DMS 273 (cell line): ENCODE measurements around the gene NHSL2.
"Not testable (repeated sequence)": the region's sequence is repeated elsewhere in the genome, so short reads cannot be mapped to it uniquely, and the experiment has no call there.

ENCODE experiments used
- DNase-seq: peaks from one replicate; lab custom pipeline; 2025; ENCODE audit not compliant: unreplicated experiment; lab: John Stamatoyannopoulos, UW

The NHSL2 gene

DNA sequence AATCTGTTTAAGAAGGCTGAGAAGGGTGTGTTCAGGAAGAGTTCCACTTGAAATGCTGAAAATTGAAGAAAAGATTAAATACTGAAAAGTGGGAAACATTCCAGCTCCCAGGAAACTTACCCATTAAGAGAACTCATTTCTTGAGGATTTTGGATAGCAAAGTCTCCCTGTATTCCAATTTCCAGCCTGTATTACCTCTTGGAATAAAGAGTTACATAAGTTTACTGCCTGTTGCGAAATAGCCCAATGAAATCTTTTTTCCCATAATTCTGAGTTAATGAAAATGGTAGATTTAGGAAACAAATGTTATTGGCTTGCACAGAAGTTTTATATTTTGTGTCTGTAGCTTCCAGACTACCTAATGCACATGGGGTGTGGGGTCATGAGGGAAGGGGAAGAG lies 12.0 kb downstream of the NHSL2 start:
- no peak for DNase-seq

DNA sequence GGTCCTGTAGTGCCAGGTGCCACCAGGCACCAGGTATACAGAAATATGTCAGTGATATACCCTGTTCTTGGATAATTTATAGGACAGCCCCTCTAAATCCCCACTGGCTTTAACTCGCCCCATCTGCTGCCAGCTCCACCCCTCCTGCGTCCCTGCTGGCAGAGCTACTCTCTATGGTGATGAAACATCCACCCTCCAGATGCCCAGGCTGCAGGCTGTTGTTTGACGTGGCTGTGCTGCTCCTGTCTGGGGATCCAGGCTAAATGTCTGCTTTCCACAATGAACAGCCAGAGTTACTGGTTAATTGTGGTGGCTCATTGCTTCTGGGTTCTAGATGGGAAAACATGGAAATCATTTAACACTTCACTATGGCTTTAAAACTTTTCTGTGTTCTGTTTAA lies 12.9 kb downstream of the NHSL2 start:
- peak; percentile 90 for DNase-seq

DNA sequence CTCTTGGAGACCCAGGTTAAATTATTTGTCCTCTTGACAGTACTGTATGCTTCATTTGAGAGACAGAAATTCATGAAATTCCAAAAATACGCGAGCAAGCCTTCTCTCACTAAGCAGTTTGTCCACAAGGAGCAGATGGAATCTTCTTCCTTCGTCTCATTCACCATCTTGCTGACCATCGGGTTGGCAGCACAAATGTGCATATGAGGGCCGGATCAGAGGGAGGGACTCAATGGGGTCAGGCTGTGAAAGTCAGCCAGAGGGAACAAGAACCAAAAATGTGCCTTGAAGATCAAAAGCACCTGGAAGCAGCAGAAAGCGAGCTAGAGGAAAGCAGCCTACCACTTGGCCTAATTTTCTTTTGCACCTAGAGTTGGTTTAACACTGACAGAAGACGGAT lies 16.4 kb downstream of the NHSL2 start:
- DNase-seq = no peak

DNA sequence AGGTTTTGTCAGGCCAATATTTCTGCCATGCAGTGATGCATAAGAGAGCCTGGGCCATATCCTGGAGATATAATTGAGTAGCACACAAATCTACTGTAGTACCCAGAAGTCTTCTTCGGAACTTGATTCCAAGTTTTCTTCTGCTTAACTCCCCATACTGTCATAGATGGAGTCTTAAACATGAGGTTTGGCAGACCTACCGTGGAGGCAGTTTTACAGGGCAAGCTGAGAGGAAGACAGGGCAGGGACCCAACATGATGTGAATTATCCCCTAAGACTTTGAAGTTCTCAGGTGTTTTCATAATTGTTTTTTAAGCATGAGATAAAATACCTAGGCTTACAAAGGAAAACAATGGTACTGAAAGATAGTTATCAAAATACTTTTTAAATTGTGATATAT lies 18.2 kb downstream of the NHSL2 start:
- no peak for DNase-seq

DNA sequence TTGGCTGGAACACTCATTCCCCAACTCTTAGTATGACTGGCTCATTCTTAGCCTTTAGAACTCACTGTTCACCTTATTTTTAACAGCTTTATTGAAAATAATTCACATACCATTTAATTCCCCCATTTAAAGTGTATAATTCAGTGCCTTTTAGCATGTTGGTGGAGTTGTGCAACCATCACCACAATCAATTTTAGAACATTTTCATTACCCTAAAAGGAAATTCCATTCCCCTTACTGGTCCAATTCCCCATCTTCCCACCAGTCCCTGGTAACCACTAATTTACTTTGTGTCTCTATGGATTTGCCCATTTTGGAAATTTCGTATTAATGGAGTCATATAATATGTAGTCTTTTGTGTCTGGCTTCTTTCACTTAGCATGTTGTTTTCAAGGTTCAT lies 19.7 kb downstream of the NHSL2 start:
- DNase-seq = no peak

DNA sequence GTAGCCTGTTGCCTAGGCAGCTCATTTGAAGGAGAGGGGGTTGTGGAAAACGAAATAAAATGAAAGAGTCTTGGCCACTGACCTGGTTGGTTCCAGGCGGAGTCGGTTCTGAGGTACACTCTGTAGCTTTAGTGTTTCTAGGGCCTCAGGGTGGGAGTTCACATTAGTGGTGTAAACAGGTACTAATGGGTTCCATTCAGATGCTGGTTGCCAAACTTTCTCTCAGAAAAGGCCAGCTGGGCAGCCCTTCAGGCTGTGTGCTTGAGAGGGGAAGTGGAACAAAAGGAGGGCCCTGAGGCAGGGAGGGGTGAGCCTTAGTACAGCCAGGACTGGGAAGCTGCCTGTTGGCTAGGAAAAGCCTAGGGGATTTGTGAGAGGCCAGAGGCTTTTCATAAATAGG lies 24.8 kb downstream of the NHSL2 start:
- DNase-seq = peak; percentile 27

DNA sequence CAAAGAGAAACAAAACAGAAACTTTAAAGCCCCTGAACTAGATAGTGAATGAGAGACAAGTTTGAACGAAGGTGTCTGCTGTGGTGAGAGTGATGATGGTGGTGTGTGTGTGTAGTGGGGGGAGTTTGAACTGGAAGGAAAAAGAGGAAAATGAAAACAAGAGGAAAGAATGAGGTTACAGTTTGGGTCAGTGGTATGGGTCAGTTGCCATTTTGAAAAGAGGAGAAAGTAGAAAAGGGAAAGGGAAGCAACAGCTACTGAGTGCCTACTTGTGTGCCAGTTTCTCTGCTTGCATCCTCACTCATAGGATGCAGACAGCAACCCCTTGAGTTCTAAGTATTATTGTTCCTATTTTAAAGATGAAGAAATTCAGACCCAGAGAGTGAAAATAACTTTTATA lies 26.0 kb downstream of the NHSL2 start:
- no peak for DNase-seq

DNA sequence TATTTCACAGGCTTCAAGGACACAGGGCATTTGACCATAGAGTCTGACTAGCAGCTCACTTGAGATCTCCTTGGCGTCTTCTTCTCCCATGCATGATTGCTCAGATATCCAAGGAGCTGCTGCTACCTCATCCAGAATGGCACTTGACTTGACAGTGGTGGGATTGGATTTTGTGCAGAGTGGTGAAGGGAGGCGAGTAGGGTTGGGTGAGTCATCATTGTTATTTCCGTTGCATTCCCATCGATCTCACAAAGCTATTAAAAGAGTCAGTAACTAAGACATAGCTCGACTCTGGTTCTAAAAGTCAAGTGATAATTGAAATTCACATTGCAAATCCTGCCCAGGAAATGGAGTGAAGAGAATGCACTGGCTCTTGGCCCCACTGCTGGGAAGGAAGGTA lies 27.7 kb downstream of the NHSL2 start:
- no peak for DNase-seq

DNA sequence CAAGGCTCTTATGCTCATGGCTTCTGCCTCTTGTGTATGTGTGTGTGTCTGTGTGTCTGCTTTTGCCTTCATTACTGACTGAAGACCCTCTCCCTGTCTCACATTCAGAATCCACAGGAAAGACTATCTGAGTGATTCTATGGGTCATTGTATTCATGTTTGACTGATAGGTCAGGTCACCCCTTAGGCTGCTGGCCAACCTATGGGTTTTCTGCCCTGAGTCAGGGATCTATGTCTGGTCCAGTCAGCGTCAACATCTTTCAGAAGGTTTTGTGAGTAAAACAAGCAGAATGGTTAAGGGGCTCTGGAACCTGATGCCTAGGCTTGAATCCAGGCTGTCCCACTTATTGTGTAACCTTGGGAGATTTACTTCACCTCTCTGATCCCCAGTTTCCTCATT lies 30.5 kb downstream of the NHSL2 start:
- DNase-seq = no peak

DNA sequence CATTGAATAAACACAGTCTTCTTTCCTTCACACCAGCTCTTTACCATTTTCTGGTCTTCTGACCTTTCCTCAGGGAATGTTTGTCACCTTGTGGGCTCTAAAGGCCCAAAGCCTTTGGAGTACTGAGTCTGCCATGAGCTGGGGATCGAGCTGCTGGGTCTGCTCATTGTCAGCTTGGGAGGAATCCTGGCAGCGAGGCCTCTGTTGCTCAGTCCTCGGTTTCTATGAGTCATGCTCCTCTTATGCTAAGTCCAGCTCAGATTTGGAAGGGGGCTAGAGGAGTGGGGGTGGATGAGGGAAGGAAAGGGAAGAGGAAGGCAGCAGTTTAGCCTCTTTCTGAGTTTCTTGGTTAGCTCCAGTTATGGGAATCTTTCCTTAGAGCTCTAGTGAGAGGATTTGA lies 31.1 kb downstream of the NHSL2 start:
- no peak for DNase-seq

DNA sequence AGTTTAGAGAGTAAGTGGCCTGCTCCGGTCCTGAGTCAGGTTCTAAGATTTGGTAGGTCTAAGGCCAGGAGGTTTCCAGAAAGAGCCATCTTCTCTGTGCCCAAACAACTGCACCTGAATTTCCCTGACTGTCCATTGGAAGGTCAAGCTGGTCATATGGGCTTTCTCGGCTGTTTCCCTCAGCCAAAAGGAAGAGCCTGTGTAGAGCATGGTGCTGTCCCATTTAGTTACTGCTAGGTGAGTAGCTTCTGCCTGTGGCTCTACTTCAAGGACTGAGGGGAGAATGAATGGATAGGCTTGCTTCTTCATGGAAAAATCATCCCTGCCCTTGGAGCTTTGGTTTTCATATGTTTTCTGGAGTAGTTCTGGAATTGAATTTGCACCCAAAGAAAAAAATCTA lies 33.7 kb downstream of the NHSL2 start:
- no peak for DNase-seq

DNA sequence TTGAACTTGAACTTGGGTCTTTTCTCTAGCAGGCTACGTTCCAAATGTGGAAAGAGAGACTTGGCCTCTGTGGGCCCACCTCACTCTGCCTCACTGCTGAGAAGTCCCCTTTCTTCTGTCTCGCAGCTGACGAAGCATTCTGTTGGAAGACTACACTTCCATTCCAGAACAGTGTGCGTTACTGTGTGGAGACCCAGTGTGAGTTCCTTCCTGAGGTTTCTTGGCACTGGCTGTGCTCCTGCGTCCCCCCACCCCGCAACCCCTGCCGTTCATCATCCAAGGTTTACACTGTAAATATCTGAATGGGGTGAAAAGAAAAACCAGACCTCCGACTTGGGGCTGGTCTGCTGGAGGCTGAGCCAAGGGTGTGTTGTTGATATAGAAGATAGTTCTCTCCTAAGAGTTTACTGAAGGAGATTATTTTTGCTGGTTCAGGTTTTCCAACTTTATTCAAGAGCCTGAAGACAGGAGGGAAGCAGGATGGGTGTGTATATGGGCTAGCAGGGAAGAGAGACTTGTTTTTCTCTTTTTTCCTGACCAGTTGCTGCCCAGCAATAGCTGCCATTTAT lies 34.7 kb downstream of the NHSL2 start:
- DNase-seq = no peak

DNA sequence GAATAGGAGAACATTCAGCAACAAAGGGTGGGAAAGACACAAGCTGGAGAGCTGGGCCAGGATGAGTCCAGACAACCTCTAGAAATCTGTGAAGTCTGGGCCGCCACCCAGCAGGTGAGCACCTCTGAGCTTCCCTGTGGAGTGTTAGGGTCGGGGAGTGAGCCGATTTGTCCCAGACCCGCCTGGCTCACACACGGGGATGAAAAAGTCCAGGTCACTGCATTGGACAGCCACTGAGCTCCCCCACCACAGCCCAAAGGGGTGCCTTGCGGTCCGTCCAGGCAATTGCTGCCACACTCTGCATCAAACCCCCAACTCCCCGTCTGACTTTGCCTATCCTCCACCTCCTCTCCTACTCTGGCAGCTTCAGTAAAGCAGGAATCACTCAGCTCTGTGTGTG lies 38.7 kb downstream of the NHSL2 start:
- DNase-seq = no peak

DNA sequence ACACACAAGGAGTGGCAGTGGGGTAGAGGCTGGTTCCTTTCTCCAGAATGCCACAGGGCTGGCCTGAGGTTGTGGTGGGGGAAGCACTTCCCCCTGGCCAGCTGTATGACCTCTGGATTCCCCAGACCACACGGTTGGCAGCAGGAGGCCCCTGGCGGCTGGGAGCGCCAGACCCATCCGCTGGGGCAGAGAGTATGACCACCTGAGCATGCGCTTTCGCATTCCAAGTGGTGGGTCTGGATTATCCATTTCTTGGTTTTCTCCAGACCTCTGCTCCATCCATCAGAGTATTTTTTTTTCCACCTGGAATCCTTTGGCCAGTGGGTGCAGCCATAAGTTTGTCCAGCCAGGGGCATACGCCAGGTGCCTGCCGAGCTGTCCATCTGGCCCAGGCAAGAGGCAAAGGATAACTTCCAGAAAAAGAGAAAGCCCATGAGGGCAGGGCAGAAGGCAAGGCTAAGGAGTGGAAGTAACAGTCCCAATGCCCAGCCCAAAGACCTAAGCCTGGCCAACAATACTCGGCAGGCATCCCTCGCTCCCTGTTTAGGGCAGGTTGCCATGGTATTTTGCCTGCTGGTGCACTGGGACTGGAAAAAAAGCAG lies 39.3 kb downstream of the NHSL2 start:
- DNase-seq = peak; percentile 24

DNA sequence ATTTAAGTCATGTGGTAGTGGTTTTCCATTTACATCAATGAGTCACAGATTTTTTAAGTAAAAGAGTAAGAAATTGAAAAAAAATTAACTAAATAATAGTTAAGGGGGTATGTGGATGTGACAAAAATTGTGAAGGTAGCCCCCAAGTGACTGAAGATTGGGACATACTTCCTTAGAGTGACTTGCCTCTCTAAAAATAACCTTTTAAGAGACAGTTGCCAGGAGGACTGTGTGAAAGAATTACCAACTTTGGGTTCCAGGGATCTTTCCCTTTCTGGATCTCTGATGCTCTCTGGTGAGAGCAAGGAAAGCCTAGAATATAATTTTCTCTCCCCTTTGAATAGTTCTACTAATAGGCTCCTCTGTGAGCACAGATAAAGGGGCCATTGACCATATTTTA lies 42.7 kb downstream of the NHSL2 start:
- no peak for DNase-seq

DNA sequence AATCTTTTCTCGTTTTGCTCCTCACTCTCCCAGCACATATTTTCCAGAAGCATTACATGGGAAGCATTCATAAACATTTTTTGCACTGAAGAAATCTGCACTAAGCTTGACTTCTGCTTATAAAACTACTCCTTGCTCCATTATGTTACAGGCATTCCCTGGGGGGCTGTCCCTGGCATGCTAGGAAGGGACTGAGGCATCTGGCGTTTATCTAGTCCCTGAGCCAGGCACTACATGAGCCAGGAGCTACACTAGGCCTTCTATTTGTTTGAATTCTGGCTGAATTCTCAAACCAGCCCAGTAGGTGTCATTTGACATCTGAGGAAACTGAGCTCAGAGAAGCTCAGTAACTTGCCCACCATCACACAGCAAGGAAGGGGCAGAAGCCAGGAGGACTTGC lies 43.3 kb downstream of the NHSL2 start:
- DNase-seq = peak; percentile 41

DNA sequence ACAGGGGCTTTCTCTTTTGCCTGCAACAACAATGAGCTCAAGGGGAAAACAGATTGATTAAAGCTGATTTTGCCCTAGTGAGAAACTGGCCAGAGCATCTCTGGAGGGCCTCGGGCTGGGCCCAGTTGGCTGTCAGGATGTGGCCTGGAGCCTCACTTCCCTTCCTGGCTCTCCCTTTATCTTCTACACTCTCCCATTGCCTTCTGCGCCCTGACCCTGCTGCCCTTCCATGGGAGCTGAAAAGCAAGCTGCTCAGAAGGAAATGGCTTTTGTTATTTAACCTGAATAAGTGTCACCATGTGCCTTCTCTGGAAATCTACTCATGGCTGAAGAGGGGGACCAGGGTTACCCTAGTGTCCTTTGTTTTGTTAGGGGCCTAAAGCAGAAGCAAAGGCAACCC lies 43.8 kb downstream of the NHSL2 start:
- DNase-seq = no peak

DNA sequence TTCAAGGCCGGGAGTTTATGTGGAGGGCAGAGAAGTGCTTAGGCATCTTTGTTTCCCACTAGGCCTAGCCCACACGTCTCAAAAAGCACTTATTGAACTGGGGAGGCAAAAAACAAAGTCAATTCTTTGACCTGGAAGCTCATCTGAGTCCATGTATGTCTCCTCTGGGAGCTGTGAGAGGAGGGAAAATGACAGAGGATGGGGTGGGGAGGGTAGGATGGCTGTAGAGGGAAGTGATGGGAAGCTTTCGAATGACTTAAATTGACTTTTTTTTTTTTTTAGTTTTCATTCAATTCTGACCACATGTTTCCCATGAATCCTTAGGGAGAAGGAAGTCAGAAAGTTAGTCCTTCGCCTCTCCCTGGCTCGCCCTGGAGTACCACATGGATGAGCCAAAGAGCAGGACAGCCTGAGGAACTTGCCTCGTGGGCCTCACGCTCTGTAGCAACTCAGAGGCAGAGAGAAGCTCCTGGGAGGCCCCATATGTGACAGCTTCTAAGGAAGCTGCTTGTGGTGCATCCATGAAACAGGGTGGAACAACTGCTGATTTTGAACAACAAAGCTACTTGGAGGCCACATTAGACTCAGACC lies 45.0 kb downstream of the NHSL2 start:
- DNase-seq = no peak

DNA sequence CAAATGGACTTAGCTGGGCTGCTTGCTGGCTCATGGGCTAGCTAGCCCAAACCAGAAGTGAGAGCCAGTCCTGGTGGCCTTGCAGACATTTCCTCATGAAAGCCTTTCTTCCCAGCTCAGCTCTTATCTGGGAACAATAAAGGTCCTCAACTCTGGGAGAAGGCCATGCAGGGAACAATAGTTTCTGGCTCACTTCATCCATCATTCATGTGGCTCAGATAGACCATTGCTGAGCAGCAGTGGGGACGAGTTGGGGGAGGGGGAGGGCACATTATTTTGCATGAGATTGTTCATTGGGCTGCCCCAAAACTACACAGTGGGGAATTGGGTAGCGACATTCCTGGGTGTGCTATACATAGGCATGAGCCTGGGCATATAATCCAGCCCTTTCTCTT lies 47.6 kb downstream of the NHSL2 start:
- no peak for DNase-seq

DNA sequence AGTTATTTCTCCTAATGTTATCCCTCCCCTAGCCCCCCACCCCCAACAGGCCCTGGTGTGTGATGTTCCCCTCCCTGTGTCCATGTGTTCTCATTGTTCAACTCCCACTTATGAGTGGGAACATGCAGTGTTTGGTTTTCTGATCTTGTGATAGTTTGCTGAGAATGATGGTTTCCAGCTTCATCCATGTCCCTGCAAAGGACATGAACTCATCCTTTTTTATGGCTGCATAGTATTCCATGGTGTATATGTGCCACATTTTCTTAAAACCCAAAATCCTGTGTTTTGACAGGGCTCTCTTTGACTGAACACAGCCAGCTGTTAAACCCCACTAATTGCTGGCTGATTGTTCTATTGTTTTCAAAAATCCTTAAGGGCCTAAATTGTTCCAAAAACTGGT lies 53.5 kb downstream of the NHSL2 start:
- not testable (repeated sequence) for DNase-seq

DNA sequence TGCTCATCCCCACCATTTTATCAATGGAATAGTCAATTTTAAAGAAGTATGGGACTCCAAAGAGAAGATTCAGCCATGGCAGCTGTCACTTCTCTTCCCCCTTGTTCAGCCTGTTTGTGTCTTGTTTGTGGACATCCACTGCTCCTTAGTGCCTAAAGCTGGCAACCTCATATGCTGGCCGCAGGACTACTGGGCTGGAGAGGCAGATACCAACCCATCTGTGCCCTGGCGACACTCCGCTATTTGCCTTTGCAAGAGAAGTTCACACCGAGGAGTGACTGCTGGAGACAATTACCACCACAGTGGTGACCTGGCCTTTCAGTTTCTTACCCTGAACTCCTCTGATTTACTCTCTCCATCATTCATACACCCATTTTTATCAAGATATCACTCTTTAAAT lies 64.3 kb downstream of the NHSL2 start:
- DNase-seq = no peak

DNA sequence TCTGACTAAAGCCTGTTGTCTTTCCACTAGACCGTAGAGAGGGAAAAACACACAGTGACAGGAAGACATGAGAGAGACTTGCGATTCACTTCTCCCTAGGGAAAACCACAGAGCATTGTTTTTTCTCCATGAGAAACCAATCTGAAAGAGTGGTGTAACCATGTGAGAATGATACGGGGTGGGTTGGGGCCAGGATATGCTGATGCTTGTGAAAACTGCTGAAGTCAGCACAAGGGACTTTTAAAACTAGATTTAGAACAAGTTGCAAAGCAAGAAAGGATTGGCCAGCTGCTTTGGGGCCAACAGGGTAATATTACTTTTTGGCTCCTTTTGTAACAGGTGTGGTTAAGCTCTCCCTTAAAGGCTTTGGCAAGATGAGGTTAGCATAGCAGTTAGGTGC lies 66.1 kb downstream of the NHSL2 start:
- no peak for DNase-seq

DNA sequence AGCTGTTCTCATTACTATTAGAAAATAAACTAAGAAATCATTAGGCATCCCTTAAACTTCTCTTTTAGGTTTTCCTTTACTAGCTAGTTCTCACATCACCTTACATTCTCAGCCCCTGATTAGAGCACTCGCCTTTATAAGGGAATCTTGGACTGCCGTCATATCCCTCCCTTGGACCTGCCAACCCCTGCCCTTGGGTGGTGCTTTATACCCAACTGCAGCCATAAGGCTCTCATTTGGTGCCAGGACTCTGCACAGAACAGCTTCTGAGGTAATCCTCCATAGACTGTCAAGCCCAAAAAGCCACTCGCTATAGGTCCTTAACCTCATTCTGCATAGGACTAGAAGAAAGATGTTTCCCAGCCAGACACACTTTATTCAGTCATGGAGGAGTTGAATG lies 67.5 kb downstream of the NHSL2 start:
- DNase-seq = no peak
